GM18873 (cell line): ENCODE data around the gene PITPNC1.
"Not testable (repeated sequence)": the region's sequence is repeated elsewhere in the genome, so short reads cannot be mapped to it uniquely, and the experiment has no call there.

Source experiments
- ATAC-seq: cut with Tn5 transposase; IDR thresholded peaks from one replicate; pipeline ENCODE4 v1.9.1; 2021; ENCODE audit warnings: mild to moderate bottlenecking, moderate library complexity, moderate number of reproducible peaks; ENCODE audit not compliant: unreplicated experiment, low FRiP score

Gene PITPNC1

DNA sequence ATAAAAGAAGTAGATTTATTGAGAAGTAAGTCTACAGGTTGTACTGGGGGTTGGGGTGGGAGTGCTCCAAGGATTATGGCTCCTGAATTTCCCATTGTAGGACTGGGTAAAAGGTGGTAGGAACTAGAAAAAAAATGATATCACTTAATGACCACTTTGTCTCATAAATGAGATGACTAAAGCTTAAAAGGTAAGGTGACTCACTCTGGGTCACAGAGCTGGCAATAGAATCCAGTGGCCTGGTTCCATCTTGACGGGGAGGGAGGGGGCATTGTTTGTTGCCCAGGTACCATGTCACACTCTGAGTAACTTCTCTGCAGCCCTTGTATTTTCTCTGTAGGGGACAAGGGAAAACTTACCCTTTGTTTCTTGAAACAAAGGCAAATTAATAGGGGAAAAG is 126.1 kb downstream of the PITPNC1 start:
- no peak for ATAC-seq

- ATAC-seq: no peak
Measured at GRCh38 chr17:67503739-67504138, 126.7 kb downstream of the PITPNC1 start.

DNA sequence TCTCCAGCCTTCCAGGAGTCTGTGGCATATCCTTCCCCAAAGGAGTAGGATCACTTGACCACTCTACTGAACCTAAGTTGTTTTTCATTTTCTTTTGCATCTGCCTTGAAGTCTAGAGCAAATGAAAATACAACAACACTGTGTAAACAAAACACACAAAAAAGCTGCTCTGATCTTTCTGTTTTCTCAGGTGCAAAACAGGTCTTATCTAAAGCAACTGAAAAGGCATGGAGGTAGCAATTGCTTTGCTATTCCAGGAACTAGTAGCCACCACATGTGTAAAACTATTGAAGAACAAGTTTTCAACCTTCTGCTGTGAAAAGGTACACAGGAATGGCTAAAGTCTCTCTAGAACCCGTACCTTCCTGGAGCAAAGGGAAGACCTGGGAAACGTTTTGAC is 127.1 kb downstream of the PITPNC1 start:
- ATAC-seq: no peak

DNA sequence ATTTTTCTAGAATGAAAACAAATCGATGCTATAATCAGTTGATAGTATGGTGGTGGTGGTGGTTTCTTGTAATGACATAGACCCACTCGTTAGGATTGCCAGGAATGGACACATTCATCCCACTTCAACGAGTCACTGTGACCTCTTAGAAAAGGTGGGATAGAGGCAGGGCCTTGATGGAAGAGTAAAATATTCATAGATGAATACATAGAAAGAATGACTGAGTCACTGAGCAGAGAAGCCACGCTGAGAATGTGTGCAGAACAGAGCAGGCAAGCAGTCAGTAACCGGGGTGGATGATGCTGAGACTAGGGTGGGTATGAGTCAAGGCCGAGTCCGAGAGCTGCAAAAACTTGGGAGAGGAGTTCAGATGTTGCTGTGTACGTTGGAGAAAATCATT is 129.9 kb downstream of the PITPNC1 start:
- ATAC-seq: no peak

DNA sequence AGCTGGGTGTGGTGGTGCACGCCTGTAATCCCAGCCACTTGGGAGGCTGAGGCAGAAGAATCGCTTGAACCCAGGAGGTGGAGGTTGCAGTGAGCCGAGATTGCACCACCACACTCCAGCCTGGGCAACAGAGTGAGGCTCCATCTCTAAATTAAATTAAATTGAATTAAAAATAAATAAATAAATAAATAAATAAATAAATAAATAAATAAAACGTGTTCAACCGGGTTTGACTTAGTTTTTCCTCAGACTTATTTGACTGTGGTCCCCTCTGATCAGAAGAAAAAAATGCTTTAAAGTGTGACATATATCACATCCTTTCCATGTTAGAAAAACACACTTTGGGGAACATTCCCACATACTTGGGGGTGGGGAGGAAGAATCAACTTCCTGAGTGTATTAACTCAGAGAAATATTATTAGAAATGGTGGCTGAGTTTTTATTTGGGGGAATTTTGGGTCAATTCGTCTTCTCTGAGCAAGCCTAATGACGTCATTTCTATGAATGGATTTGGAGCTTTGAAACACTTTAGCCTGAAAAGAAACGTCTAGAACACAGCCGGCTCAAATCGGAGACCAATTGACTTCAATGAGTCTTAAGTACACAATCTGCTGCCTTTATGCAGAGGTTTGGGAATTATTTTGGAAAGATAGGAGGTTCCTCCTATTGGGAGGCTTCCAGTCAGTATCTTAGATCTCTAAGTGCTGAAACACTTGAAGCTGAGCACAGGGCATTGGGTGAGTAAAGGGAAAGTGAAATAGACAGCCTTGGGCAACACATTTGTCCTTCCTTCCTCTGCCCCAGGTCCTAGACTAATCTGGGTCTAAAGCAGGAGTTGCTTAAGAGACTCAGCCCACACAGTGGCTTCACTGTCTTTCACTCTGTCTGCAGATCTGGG is 132.6 kb downstream of the PITPNC1 start:
- no peak for ATAC-seq

DNA sequence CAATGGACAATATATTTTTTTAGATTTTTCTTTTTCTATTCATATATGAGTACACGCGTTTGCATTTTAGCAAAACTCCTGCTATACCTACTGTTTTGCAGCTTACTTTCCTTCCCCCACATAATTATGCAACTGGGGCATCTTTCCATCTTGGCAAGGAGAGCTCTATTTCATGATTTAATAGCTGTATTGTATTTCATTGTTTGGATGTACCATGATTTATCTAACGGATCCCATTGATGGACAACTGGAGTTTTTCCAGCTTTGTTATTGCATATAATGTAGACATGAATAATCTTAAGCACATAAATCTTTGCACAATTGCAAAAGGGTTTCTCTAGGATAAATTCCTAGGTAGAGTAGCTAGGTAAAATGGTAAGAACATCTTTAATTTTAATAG is 133.9 kb downstream of the PITPNC1 start:
- ATAC-seq: no peak

DNA sequence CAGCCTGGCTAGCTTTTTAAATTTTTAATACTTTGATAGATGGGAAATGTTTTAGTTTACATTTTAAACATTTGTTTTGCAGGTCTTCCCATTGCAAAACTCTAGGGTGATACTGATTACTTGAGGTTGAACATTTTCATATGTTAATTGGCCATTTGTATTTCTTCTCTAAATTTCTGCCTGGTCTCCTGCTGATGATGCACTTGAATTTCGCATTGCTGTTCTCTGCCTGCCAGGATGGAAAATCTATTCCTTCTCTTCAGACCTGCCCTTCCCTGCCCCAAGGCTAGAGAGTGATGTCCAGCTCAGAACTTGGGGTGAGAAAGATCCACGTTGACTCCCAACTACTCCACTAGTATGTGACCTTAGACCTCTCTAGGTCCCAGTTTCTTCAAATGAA is 134.7 kb downstream of the PITPNC1 start:
- no peak for ATAC-seq

DNA sequence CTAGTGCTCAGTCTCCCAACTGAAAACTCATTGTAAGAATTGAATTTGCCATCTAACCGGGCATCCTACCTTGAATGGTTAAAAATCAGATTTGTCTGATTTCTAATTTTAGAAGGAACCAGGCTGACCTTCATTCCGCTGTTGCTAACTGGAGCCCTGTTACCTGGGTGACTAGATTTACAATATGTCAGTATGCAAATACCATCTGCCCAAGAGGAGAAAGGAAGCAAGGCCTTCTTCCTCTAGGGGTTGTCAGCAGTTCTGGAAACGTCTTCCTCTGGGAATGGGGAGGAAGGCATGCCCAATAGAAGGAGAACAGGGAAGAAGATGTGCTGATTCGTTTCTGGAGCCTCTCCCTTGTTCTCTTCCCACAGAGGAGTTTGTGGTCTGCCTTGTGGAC is 137.9 kb downstream of the PITPNC1 start:
- ATAC-seq: no peak

DNA sequence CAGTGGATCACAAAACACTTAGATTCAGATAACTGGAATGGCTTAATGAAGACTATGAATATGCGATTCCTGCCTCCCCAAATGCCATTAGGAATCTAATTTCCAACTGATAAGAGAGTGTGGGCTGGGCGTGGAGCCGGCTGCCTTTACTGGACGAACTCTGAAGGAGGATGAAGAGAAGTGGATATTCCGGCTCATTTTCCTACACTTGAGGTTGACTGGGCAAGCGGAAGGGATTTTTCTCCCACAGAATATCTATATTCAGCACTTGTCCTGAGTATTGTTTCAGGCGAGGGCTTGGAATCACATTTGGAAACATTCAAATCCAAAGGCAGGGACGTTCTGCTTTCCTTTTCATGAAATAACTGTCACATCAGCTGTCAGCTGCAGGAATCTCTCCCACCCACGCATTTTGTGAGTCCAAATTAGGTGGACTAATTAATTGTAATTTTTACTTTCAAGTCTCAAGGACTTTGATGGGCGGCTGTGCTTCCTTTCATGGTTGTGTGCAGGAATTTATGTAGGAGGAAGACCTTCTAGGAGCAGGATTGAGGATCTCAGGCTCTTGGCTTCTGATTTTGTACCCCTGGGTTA is 138.5 kb downstream of the PITPNC1 start:
- no peak for ATAC-seq

GRCh38 chr17:67516571-67516970 is 139.5 kb downstream of the PITPNC1 start:
- ATAC-seq: not testable (repeated sequence)

DNA sequence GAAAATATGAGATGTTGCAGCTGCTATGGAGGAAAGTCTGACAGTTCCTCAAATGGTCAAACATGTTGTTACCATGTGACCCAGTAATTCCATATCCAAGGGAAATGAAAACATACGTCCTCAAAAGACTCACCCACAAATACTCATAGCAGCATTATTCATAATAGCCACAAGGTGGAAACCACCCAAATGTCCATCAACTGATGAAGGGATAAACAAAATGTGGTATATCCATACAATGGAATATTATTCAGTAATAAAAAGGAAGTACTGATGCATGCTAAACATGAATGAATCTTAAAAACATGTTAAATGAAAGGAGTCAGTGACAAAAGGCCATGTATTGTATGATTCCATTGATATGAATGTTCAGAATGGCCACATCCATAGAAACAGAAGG is 140.2 kb downstream of the PITPNC1 start:
- ATAC-seq: no peak

DNA sequence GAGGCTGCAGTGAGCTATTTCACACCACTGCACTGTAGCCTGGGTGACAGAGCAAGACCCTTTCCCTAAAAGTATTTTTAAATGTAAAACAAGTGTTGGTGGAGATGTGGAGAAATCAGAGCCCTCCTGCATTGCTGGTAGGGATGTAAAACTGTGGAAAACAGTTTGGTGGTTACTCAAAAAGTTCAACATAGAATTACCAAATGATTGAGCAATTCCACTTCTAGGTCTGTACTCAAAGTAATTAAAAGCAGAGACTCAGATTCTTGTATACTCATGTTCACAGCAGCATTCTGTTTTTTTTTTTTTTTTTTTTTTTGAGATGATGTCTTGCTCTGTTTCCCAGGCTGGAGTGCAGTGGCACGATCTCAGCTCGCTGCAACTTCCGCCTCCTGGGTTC is 141.8 kb downstream of the PITPNC1 start:
- ATAC-seq: no peak

GRCh38 chr17:67519801-67520251 is 142.7 kb downstream of the PITPNC1 start:
- no peak for ATAC-seq

DNA sequence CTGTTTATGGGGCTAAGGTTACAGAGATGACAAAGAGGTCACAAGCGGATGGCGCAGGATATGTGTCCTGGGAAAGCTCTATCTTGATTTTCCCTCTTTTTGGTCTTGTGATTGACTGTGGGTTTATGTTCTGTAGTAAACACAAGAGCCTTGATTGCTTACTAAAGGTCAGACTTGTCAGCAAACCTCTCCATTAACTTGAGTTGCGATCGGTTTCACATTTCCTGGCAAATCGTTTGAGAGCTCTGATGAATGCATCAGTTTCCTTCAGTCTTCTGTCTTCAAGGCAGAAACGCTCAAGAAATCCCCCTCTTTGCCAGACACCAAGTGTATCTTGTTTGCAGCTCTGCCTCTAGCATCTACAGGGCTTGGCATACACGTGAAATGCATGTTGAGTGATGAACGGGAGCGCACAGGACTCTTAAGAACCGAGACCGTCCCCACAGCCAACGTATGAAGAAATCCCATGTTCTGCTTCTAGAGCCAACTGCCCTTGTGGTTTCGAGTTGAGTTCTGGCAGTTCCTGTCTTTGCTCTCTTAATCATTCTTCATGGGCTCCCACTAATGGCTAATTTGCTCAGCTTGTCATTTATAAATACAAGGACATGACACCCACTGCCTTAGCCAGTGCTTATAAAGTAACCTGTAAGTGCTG is 143.3 kb downstream of the PITPNC1 start:
- ATAC-seq: no peak

- no peak for ATAC-seq
Measured at GRCh38 chr17:67520916-67521774, 144.1 kb downstream of the PITPNC1 start.

- ATAC-seq: no peak
Measured at GRCh38 chr17:67521775-67522069, 144.6 kb downstream of the PITPNC1 start.

DNA sequence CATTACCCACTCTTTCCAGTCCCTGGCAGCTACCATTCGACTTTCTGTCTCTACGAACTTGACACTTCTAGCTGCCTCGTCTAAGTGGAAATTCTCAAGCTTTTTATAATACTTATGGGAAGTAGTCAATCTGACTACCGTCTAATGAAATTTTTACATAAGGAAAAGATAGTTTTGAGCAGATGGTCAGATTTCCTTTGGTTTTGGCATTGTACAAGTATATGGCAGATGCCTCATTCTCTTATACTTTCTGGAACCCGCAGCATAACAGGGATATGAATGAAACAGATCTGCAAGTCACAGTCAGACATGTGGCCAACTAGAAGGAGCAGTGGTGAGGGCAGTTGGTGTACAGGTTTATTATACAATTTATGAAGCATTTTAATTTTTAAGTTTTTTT is 146.0 kb downstream of the PITPNC1 start:
- no peak for ATAC-seq

GRCh38 chr17:67525239-67526135 is 148.4 kb downstream of the PITPNC1 start:
- no peak for ATAC-seq

DNA sequence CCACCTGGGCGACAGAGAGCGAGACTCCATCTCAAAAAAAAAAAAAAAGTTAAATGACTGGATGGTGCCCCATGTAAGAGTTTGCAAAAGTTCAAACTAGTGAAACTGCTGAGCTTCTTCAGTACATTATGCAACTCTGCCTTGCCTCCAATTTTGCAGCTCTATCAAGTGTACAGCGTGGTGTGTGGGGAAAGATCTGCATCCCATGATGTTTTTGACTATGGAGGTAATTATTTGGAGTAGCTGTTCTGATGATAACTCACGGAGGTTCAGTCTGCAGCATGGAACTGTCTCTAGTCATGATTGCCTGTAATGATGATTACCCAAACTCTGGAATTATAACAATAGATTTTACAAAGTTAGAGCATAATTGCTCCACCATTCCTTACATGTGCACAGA is 149.6 kb downstream of the PITPNC1 start:
- ATAC-seq: no peak
